ENCODE data around the gene TBC1D7. TPM values are rescaled to one million over a fixed set of nuclear protein-coding genes. Genes with fewer than 3 reads are reported as not detected.

TBC1D7 gene
- total RNA-seq, 1 experiment from 2014 or later, result 32.1 TPM

DNA sequence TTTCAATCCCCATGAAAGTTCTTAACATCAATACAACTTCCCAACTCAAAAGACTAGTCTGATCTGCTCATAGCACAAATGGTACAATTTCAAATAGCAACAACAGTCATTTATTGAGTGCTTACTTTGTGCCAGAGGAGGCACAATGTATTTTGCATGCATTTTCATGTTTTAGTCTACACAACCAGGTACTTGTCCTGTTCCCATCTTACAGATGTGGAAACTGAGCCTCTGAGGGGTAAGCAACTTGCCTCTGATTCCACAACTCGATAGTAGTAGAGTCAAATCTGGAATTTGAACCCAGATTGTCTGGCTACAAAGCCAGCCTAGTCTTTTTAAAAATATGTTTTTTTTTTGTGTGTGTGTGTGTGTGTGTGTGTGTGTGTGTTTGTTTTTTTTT, 45.6 kb upstream of the TBC1D7 start:
- H3K36me3 ChIP-seq (ENCODE audit: insufficient read depth, low read length, poor library complexity, severe bottlenecking), result no peaks in the 10 kb centered on the region
- ChIA-PET CTCF (no interaction called here), POLR2A (ENCODE audit: low non-redundant PET) (no interaction called here)
- TF ChIP-seq EZH2 (IDR thresholded peaks at IDR 0.05; ENCODE audit: borderline replicate concordance, low read depth, low read length, poor library complexity, severe bottlenecking), result no peak
- TF ChIP-seq, protein P1, sequence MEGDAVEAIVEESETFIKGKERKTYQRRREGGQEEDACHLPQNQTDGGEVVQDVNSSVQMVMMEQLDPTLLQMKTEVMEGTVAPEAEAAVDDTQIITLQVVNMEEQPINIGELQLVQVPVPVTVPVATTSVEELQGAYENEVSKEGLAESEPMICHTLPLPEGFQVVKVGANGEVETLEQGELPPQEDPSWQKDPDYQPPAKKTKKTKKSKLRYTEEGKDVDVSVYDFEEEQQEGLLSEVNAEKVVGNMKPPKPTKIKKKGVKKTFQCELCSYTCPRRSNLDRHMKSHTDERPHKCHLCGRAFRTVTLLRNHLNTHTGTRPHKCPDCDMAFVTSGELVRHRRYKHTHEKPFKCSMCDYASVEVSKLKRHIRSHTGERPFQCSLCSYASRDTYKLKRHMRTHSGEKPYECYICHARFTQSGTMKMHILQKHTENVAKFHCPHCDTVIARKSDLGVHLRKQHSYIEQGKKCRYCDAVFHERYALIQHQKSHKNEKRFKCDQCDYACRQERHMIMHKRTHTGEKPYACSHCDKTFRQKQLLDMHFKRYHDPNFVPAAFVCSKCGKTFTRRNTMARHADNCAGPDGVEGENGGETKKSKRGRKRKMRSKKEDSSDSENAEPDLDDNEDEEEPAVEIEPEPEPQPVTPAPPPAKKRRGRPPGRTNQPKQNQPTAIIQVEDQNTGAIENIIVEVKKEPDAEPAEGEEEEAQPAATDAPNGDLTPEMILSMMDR (conservative IDR thresholded peaks at IDR 0.05; ENCODE audit: low read depth, low read length), result no peak
- DNase-seq (ENCODE audit: low spot score), result no peak
- no peak overlapping the region for H3K4me3 ChIP-seq (ENCODE audit: low read depth, low read length, poor library complexity, severe bottlenecking)
- BruUV-seq (replicated peaks), result no TSS peak
- no peaks in the 10 kb centered on the region for H3K9me3 ChIP-seq (ENCODE audit: low read depth, low read length, poor library complexity, severe bottlenecking)
- H3K4me1 ChIP-seq (ENCODE audit: insufficient read depth, low read length, poor library complexity, severe bottlenecking), result peaks cover 16% of the 10 kb centered on the region
- H3K27ac ChIP-seq (ENCODE audit: low read depth, low read length, poor library complexity, severe bottlenecking), result no peak overlapping the region
- intact Hi-C loops (cut with micrococcal nuclease; ENCODE audit: unreplicated experiment), result no loop called here
- no peaks in the 10 kb centered on the region for H3K27me3 ChIP-seq (replicated peaks; ENCODE audit: insufficient read depth, low read depth, low read length, poor library complexity)

DNA sequence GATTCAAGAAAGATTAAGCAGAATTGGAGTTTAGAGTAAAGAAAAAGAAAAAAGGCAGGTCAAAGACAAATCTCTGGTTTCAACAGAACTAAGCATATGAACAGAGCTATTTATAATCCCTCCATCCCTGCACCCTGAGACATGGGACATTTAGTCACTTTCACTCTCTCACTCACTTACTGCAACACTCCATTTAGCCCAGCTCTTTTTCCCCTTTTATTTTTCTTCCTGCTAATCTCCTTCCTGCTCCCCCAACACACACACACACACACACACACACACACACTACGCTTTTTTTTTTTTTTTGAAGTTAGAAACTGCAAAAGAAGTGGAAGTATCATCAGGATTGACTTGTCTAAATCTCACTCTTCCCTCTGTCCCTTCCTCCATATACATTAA, 45.1 kb upstream of the TBC1D7 start:
- peaks cover 19% of the 10 kb centered on the region for H3K4me1 ChIP-seq (ENCODE audit: insufficient read depth, low read length, poor library complexity, severe bottlenecking)
- H3K27me3 ChIP-seq (replicated peaks; ENCODE audit: insufficient read depth, low read depth, low read length, poor library complexity), result no peaks in the 10 kb centered on the region
- H3K4me3 ChIP-seq (ENCODE audit: low read depth, low read length, poor library complexity, severe bottlenecking), result no peak overlapping the region
- no peak for DNase-seq (ENCODE audit: low spot score)
- no peak for TF ChIP-seq EZH2 (IDR thresholded peaks at IDR 0.05; ENCODE audit: borderline replicate concordance, low read depth, low read length, poor library complexity, severe bottlenecking)
- TF ChIP-seq, protein P1 (conservative IDR thresholded peaks at IDR 0.05; ENCODE audit: low read depth, low read length), result no peak
- CTCF ChIA-PET, result no interaction called here
- no peaks in the 10 kb centered on the region for H3K9me3 ChIP-seq (ENCODE audit: low read depth, low read length, poor library complexity, severe bottlenecking)
- H3K36me3 ChIP-seq (ENCODE audit: insufficient read depth, low read length, poor library complexity, severe bottlenecking), result no peaks in the 10 kb centered on the region
- POLR2A ChIA-PET (ENCODE audit: low non-redundant PET), result interaction anchor here (0.6 kb wide), 1 partner anchor 1975 kb away, joined by 3 read pairs; no protein-coding TSS in a partner anchor
- intact Hi-C loops (cut with micrococcal nuclease; ENCODE audit: unreplicated experiment), result no loop called here
- H3K27ac ChIP-seq (ENCODE audit: low read depth, low read length, poor library complexity, severe bottlenecking), result no peak overlapping the region
- BruUV-seq (replicated peaks), result no TSS peak

DNA sequence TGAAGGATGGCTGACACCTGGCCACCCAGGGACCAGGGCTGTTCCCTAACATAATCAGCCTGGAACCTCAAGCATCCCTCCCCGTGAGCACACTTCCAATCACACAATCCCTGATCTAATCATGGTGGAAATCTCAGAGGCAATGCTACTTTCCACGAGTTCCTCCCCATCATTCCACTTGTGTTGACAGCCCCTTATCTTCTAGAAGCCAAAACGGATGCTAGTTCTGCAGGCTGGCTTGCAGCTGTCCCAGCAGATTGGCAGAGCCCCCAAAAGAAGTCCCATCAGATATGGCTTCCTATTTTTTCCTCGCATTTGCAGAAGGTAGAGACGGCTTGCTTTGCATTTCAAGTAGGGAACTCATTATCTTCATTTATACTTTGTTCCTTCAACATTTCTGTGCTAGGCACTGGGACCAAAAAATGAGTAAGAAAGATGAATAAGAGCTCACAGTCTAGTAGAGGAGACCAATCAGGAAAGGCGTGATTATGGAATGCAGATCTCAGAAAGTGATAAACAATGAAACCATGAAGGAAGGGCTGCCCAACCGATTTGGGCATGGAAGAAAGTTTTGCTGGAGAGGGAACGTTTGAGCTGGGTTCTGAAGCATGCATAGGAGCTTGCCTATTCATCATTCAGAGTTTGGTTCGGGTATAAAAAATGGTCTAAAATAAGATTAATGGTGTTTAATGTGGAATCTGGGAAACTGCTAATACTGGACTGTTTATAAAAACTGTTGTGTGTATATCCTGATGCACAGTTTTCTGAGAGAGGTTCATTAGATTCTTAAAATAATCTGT, 44.6 kb upstream of the TBC1D7 start:
- Histone ChIP-seq H3K4me3 (ENCODE audit: low read depth, low read length, poor library complexity, severe bottlenecking) (no peak overlapping the region), H3K27ac (ENCODE audit: low read depth, low read length, poor library complexity, severe bottlenecking) (no peak overlapping the region), H3K4me1 (ENCODE audit: insufficient read depth, low read length, poor library complexity, severe bottlenecking) (peaks cover 19% of the 10 kb centered on the region), H3K9me3 (ENCODE audit: low read depth, low read length, poor library complexity, severe bottlenecking) (no peaks in the 10 kb centered on the region), H3K36me3 (ENCODE audit: insufficient read depth, low read length, poor library complexity, severe bottlenecking) (no peaks in the 10 kb centered on the region), H3K27me3 (replicated peaks; ENCODE audit: insufficient read depth, low read depth, low read length, poor library complexity) (no peaks in the 10 kb centered on the region)
- no peak for DNase-seq (ENCODE audit: low spot score)
- no TSS peak for BruUV-seq (replicated peaks)
- intact Hi-C loops (cut with micrococcal nuclease; ENCODE audit: unreplicated experiment), result no loop called here
- CTCF ChIA-PET, result no interaction called here
- POLR2A ChIA-PET (ENCODE audit: low non-redundant PET), result interaction anchor here (0.6 kb wide), 1 partner anchor 1975 kb away, joined by 3 read pairs; no protein-coding TSS in a partner anchor
- TF ChIP-seq EZH2 (IDR thresholded peaks at IDR 0.05; ENCODE audit: borderline replicate concordance, low read depth, low read length, poor library complexity, severe bottlenecking), result no peak
- TF ChIP-seq, protein P1 (conservative IDR thresholded peaks at IDR 0.05; ENCODE audit: low read depth, low read length), result no peak

Data from A673 (cell line).